ENCODE data around the gene BRSK2.

BRSK2 gene

GRCh38 chr11:1469911-1470680, 80.4 kb downstream of the BRSK2 start:
- DNase-seq, result no peak

GRCh38 chr11:1470681-1471611, 81.2 kb downstream of the BRSK2 start:
- no peak for DNase-seq

GRCh38 chr11:1471736-1472135, 82.0 kb downstream of the BRSK2 start:
- DNase-seq, result no peak

DNA sequence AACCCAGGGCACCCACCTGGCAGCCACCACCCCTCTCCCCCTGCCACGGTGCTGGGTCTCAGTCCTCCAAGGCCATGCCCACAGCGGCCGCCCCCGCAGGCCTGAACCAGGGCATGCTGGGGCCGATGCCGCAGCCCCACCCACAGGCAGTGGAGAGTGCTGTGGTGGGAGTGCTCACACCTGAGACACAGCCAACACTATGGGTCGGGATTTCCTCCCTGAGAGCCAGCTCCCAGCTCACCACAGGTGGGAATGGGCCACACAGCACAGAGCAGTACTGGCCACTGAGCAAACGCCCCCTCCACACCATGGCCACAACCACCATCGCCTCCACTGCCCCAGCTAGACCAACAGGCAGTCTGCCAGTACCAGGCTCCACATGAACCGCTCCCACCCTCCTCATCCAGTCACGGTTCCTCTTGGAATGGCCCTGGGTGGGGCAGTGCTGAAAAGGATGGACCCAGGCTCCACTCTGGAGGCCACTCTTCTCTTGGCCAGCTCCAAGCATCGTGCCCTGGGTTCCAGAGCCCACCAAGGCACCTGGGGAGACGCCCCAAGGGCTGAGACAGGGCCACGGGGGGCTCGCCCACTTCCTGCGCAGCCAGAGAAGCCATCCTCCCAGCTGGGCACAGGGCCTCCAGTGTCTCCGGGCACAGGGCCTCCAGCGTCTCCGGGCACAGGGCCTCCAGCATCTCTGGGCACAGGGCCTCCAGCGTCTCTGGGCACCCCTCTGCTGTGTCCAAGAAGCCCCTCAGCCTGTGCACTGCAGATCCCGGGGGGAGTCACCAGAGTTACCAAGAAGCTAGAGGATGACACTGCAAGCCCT, 82.7 kb downstream of the BRSK2 start:
- no peak for DNase-seq

DNA sequence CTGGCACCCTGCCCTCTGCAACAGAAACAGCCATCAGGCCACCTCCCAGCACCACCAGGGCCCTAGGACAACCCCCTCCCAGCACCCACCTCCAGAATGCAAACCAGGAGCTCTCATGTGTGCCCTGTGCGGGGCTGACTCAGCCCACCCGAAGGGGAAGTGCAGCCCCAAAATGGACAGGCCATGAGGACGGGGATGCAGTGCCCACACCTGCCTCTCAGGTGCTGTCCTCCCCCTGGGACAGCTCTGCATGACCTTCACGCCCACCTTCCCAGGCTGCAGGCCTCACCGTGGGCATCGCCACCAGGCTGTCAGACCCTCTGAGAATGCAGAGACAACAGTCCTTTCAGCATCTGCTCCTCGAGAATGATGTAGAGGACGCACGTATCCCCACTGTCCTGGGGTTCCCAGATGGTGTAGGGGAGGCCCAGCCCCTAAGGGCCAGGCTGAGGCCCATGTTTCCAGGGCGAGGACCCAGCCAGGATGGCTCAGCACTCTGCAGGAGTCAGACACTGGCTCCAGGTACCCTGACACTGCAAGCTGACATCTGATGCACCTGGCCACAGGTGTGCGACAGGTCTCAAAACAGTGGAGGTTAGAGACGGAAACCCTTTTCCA, 83.4 kb downstream of the BRSK2 start:
- DNase-seq, result no peak

DNA sequence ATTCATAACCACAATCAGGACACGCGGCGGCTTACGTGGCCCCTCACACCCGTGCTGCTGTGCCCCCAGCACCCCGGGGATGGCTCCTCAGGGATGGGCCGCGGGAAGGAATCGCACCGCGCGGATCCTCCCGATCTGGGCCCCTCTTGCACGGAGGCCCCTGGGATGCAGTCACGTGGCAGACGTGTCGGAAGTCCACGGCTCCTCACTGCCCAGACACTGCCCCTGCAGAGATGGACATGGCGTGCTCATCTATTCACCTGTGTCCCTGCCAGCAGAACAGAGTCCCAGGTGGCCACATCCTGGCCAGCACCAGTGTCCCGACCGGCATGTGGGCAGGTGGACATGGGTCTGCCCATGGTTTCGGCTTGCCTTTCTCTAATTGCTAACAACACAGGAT, 84.1 kb downstream of the BRSK2 start:
- DNase-seq, result no peak

DNA sequence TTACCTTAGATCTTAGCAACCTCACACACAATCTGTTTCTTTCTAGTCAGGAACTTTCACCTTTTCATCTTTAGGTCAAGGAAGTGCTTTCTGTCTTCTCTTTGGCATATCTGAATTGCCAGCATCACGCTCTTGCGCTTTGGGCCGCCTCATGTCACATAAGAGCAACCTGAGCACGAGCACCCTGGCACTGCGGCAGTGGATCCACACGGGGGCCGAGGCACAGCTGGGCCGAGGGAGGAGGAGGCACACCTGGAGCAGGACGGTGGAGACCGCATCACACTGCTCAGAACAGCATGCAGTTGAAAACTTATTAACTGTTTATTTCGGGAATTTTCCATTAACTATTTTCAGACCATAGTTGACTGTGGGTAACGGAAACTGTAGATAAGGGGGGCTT, 86.1 kb downstream of the BRSK2 start:
- no peak for DNase-seq

DNA sequence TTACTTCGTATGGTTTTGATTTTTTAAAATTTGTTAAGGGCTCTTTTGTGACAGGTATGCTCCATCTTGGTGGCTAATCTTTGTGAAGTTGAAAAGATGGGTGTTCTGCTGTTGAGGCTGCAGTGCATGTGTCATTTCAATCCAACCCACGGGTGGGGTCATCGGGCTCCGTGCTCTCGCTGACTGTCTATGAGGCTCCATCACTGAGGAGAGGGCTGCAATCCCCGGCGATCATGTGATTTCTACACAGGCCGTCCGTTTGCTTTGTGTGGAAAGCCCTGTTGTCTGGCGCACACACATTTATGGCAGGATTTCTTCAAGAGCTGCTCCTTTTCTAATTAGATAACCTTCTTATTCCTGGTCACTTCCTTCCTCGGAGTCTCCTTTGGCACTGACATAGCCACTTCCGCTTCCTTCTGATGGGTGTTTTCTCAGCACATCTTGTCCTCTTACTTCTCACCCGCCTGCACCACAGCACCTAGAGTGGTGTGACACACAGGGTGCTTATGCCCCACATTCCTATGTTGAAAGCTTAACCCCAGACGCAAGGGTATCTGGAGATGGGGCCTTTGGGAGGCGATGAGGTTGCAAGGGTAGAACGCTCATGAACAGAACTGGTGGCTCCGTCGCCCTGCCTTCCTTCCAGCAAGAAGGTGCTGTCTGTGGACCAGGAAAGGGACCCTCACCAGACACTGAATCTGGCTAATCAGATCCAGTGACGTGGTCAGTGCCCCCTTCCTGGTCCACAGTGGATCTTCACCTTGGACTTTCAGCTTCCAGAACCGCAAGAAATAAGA, 87.4 kb downstream of the BRSK2 start:
- DNase-seq, result no peak

DNA sequence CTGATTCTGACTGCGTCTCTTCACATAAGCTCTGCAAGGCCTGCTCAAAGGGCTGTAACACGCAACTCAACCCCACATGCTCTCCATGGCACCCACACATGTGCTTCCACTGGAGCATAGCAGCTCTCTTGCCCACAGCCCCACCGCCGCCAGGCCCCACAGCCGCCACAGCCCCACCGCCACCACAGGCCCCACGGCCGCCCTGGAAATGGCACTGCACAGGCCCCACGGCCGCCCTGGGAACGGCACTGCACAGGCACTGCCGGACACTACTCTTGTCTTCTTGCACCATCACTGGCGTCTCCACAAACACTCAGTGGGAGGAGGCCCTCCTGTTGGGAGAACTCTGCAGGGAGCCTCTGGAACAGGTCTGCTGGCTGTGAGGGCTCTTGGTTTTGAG, 88.3 kb downstream of the BRSK2 start:
- DNase-seq, result no peak

DNA sequence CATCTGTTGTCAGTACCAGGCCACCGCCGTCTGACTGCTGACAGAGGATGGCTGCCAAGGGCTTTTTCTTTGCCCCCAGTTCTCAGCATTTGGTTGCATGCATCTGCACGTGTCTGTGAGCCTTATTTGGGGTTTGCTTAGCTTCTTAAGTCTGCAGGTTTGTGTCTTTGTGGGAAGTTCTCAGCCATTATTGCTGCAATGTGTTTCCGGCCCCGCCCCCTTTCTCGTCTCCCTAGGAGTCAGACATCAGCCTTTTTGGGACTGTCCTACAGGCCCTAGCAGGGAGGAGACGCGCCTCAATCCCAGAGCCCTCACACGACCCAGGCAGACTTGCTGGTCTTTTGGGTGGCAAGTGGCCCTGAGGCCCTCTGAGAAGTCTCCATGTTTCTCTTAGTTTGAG, 88.8 kb downstream of the BRSK2 start:
- no peak for DNase-seq

- no peak for DNase-seq
Observed at GRCh38 chr11:1479006-1479677, 89.4 kb downstream of the BRSK2 start.

DNA sequence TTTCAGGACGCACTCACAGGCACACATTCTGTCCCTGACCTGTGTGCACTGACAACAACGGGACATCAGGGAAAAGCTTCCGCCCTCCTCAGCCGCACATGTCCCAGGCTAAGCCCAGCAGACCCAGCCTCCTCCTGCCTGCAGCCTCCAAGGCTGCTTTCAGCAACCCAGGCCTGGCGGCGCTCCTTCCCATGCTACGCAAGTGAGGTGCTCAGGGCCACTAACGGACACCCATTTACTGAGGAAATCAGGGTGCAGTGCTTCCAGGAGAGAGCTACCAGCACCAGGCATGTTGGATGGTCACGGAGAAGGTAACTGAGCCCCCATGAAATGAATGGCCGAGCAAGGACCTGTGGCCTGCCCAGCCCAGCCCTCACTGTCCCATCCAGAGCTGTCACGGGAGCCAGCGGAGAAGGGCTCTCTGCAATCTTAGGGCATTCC, 90.0 kb downstream of the BRSK2 start:
- DNase-seq, result no peak

- DNase-seq, result no peak
Observed at GRCh38 chr11:1480191-1480554, 90.4 kb downstream of the BRSK2 start.

DNA sequence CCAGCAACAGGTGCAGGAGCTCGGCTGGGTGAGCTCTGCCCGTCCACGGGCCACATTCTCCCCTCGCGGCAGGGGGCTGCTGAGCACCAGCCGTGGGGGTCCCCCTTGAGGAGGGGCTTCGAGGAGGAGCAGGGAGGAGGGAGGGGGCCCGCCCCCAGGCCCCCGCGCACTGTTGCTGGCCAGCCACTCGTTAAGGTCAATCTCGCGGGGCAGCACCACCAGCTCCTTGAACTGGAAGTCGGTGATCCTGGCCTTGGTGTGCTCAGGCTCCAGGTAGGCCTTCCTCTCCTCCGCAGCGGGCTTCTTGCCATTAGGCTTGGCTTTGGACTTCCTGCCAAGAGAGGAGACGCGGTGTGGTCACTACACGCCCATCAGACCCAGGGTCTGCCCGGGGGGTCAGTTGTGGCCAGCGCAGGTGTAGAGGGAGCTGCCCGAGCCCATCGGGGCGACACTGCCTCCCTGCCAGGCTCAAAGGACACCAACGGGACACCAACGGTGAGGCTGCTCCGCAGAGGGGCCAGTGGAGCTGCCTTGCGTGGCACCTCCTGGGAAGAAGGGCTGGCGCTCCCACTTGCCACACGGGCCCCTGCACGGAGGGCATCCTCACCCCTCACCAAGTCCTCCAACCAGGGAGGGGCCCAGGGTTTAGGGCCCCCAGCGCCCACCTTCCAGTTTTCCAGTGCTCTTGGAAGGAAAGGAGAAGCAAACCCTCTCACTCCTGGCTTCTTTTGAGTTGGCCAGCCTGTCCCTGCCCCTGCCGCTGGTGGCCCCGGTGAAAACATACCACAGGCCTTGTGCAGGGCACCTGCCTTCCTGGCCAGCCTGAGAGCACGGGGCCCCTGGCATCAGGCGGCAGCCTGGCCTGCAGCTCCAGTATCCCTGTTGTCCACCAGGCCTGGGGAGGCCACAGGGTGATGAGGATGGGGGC, 91.1 kb downstream of the BRSK2 start:
- no peak for DNase-seq

GRCh38 chr11:1481483-1481825, 91.7 kb downstream of the BRSK2 start:
- DNase-seq, result no peak

DNA sequence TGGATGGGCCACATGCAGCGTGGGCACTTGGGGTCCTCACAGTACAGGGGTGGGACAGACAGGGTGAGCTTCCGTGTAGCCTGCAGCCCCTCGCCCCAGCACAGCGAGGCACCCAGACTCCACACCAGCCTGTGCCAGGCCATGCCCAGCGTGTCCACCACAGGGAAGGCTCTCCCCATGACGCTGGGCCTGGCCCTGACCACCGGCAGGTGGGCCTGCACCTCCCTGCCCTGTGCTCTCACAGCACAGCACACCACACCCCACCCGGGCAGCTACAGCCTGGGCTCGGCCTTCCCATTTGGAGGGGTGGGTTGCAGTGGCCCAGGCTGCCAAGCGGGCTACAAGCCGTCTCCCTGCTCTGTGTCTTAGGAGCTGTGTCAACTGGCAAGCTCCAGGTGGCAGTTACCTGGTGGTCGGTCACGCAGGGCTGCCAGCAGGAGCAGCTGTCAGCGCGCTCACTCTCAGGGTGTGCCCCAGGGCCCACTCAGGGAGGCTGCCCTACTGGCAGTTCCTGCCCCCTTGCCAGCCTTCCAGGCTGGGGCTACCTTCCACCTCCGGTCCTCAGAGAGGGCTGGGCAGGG, 92.2 kb downstream of the BRSK2 start:
- no peak for DNase-seq

DNA sequence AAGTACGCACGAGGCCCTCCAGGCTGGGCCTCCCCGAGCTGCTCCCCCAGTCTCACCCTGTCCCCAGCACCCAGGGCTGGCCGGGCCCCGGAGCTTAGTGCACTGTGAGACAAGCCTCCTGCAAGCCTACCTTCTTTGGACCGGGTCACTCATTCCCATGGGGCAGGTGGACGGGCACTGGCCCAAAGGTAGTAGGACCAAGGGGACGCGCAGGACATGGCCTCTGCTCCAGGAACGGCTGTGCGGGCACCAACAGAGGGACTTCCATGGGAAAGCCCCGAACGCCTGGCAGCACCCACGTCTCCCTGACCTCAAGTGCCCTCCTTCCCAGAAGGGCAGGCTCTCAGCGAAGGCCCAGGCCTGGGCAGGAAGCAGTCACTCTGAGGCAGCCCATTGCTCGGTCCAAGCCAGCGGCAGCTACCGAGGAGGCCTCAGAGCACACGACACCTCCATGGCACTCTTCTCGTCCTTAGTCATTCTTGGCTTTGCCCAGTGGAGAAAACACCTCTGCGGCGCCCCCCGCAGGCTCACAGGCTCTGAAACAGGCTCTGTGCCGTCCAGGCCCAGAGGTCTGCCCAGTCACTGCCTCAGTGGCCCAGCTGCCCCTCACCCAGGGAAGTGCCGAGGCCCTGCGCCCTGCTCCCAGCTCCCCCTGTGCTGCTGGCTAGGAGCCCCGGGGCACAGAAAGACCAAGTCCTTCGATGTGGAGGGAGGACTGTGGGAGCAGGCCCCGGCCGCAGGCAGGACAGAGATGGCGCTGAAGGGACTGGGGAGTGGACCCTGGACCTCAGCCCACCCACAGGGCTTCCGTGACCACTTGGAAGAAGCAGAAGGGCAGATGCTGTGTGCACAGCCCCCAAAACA, 93.1 kb downstream of the BRSK2 start:
- DNase-seq, result no peak

DNA sequence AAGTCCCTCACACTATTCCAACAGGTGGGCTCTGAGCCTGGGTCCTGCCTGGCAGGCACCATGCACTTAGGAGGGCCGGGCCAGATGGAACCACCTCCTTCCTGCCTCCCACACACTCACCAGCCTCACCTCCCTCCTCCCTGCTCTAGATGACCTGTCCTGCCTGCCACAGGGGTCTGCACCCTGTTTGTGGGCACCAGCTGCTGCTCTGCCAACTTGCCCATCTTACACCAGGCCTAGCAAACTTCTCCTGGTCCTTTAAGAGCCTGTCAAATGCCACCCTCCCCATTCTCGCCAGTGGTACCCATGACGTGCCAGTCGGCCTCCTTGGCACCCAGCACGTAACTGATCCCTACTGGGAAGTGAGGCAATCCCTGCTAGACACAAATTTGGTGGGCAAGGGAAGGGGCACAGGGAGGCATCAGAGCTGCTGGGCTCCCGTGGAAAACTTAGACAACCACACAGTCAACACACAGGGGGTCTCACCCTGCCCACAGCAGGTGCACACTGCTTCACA, 93.8 kb downstream of the BRSK2 start:
- no peak for DNase-seq

Measured in activated CD4-positive, alpha-beta T cell treated with anti-CD3 and anti-CD28 coated beads for 1 hour (primary cell).